ENCODE results near the gene NUP37. TPM values are rescaled to one million over a fixed set of nuclear protein-coding genes. Genes with fewer than 3 reads are reported as not detected.

Gene NUP37
- total RNA-seq, 1 donor from 2014 or later: 5.4 TPM

DNA sequence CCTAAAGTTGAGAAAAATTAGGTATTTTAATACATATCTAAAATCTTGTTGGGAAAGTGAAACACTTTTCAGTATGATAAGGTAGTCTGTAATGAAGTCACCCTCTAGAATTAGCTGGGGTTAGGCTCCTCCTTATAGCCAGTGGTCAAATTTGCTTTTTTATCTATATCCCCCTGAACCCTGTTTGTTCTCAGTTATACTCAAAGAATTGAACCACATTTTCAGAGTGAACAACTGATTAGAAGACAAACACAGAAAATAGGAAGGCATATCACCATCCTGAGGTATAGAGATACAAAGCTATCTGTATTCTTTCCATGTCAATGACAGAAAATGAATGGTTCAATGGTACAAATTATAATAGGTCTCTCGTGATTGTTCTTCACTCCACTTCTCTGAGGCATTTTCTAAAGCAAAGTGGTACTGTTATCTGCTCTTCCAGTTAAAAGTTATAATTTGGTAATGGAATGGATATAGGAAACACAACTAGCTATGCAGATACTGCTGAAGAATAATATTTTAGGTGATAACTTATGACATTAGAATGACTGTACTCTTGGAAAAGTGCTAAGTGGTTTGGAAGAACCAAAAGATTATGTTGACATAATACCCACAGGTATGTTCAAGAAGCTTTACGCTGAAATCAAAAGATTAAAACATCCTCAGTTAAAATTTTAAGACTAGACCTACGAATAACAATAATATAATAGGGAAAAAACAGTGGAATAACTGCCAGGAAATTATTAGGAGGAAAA lies 85.7 kb downstream of the NUP37 start:
- ATAC-seq: no peak
- DNase-seq (ENCODE audit: low spot score): no peak

DNA sequence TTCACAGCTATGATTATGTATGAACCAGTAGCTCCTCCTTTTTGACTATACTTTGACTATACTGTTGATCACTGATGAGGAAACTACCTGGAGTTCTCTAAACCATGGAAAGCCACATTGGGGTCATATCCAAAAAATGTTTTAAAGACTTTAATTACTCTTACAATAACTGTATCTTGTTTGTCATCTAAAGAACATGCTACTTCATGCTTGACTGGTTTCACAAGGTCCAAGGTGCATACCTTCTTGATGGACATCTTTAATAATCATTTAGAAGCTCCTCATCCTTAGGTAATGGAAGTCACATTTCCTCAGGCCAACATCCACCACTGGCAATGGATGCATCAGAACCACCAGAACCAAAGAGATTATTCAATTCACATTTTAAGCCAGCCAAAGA lies 88.1 kb downstream of the NUP37 start:
- no peak for ATAC-seq
- no peak for DNase-seq (ENCODE audit: low spot score)

DNA sequence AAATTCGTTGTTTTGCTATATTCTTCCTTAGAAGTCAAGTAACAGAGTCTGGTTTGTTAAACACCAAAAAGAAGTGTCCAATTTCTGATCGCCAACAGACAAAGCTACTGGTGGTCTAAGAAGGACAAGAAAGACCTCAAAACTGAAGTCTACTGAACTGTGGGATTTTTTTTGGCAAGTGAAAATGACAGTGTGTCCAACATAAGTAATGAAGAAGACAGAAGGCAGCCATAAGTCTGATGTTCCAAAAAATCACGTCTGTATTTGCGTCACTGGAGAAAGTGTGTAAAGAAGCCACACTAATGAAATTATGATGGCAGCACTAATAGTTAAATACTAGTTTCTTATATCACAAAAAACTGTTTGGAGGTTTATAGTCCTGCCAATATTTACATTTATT lies 90.8 kb downstream of the NUP37 start:
- DNase-seq (ENCODE audit: low spot score): no peak
- ATAC-seq: no peak

DNA sequence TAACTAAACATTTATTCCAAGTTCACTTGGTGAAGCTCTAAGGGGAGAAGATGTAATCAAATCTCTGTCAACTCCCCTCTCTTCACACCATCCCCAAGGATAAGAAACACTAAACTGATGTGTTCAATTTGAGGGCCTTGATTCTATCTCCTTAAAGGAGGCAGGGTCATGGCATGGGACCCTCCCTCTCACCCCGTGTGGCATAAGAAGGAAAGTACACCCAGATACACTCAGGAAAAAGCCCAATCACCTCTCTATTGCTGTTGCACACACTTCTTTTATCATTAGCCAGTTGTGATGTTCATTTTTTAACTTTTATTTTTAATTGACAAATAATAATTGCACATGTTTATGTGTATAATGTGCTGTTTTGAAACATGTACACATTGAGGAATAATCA lies 93.2 kb downstream of the NUP37 start:
- ATAC-seq (no peak), DNase-seq (ENCODE audit: low spot score) (no peak)

DNA sequence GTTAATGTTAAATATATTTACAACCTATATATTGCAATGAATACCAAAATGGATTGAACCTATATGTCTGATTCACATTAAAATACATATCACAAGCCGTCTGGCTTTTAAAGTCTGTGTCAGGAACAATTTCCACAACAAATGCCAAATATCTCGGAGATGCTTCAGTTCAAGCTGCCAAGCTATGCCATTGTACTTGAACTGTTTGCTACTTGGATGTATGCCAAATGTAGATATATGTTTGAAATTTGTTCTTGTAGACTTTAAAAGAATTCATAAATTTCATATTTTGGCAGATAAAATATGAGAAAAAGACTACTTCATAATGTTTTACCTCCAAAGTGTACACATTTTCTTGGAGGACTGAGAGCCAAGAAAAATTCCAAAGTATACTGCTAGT lies 95.1 kb downstream of the NUP37 start:
- ATAC-seq: no peak
- DNase-seq (ENCODE audit: low spot score): no peak

DNA sequence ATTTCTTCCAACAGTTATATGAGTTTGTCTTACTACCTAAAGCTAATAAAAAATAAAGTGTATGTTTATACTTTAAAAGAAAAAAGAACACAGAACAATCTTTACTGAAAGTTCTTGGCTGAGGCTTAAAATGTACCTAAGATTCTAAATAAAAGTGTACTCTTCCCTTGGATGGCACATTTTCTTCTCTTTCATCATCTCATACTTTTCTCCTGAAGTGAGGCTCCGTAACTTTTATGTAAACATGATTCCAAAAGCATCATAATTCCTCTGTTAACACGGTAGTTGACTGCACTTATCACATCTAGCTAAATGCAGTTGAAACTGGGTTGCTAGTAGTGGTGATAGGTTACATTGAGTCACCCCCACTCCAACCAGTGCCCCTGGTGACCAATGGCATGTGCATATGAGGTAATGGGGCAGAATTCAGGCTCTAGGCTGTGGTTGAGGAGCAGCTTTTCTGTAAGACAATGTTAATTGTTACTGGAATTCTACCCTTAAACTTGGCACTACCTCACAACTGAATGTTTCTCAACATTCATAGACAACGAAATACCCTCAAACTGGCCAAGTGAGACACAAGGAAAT lies 96.5 kb downstream of the NUP37 start:
- ATAC-seq (no peak), DNase-seq (ENCODE audit: low spot score) (no peak)

Other genes with a start within 250 kb of the NUP37 start
- 2.5 TPM for gene DRAM1, start 242.5 kb downstream of the NUP37 start, total RNA-seq
- 14.4 TPM for gene WASHC3, start 58.1 kb downstream of the NUP37 start, total RNA-seq
- gene PARPBP, start 69 bp upstream of the NUP37 start, total RNA-seq: 0.23 TPM
- gene PMCH, start 77.7 kb upstream of the NUP37 start, total RNA-seq: not detected

Measured in left lobe of liver (tissue), 2 donors.